ENCODE measurements around the gene HSD3B7. TPM values are rescaled to one million over a fixed set of nuclear protein-coding genes. Genes with fewer than 3 reads are reported as not detected.
A peak's percentile ranks its signal among the peaks of the same experiment; 100 is the strongest.

Gene HSD3B7
- total and polyA plus RNA-seq, 2 donors (not counting 1 experiment from before 2014, with no cell fraction given), result 0.89 to 1.2 TPM

- H3K9me3 Mint-ChIP-seq (ENCODE audit: insufficient read depth), result no peaks in the 10 kb centered on the region
- H3K27ac Mint-ChIP-seq, result peak overlapping the region; percentile 99
- POLR2A ChIA-PET, result interaction anchor here (0.7 to 2.3 kb wide), 5 partner anchors 40 to 838 kb away, joined by 3 to 14 read pairs (median 5); partner anchors contain the start of genes BCKDK, KAT8, ZNF646 and ZNF668
- WGBS (ENCODE audit: insufficient coverage), result 2% methylated on average over 43 of the region's 47 CpGs
- Histone ChIP-seq H4K20me1 (ENCODE audit: control insufficient read depth, insufficient read depth, low read length, poor library complexity, severe bottlenecking) (peaks cover 26% of the 10 kb centered on the region), H3K27ac (ENCODE audit: low read length in 2 of 2) (peak overlapping the region; percentile 99 to 100), H3K36me3 (replicated peaks in 1 of 2; ENCODE audit: control extremely low read depth in 1 of 2, control insufficient read depth in 1 of 2, extremely low read depth in 1 of 2, insufficient read depth in 2 of 2, low read length in 1 of 2) (peaks cover 0 to 21% of the 10 kb centered on the region in 2 experiments), H3K9me3 (ENCODE audit: control extremely low read depth in 1 of 3, control insufficient read depth in 2 of 3, insufficient read depth in 1 of 3, low read length in 2 of 3) (peaks cover 0 to 6% (median 0%) of the 10 kb centered on the region in 3 donors), H2AFZ (ENCODE audit: insufficient read depth, low read depth, low read length, poor library complexity, severe bottlenecking) (peak overlapping the region; percentile 85), H3K4me2 (replicated peaks; ENCODE audit: low read depth, low read length, poor library complexity, severe bottlenecking) (peak overlapping the region; percentile 94), H3K4me3 (ENCODE audit: control extremely low read depth in 1 of 5, extremely low read depth in 1 of 5, insufficient read depth in 1 of 5, low read depth in 2 of 5, low read length in 4 of 5) (peak overlapping the region; percentile 76 to 99 (median 90)), H3K27me3 (replicated peaks in 1 of 4; ENCODE audit: control extremely low read depth in 1 of 4, control insufficient read depth in 3 of 4, insufficient read depth in 4 of 4, low read length in 3 of 4) (no peaks in the 10 kb centered on the region), H3K9ac (ENCODE audit: low read length) (peak overlapping the region; percentile 95), H3K79me2 (ENCODE audit: control insufficient read depth, insufficient read depth, low read length) (peaks cover 26% of the 10 kb centered on the region), H3K4me1 (ENCODE audit: control insufficient read depth in 2 of 2, insufficient read depth in 2 of 2, low read length in 2 of 2) (peaks cover 8 to 16% of the 10 kb centered on the region in 2 donors)
- H3K27me3 Mint-ChIP-seq, result no peaks in the 10 kb centered on the region
- intact Hi-C loops (cut with micrococcal nuclease), result loop anchor here (1.0 to 5.0 kb wide), 10 partner anchors 37 to 425 kb away; partner anchors contain the start of genes ARMC5, BCKDK, CFAP119 and FBRS
- DNase-seq (peak; percentile 91), ATAC-seq (ENCODE audit: low read depth) (peak; percentile 53)
- peak overlapping the region; percentile 95 for H3K4me3 Mint-ChIP-seq
- CTCF ChIA-PET, result interaction anchor here (1.2 to 1.6 kb wide), 2 partner anchors 40 to 108 kb away, joined by 3 to 5 read pairs; partner anchors contain the start of genes ZNF646 and ZNF668
- H3K4me1 Mint-ChIP-seq, result peaks cover 21% of the 10 kb centered on the region
- no peak for TF ChIP-seq CTCF (IDR thresholded peaks at IDR 0.05)
- TF ChIP-seq EZH2 (IDR thresholded peaks at IDR 0.05; ENCODE audit: borderline replicate concordance, insufficient read depth, low read depth, low read length, poor library complexity, severe bottlenecking), result no peak
Observed at GRCh38 chr16:31033709-31034492, 48.9 kb downstream of the HSD3B7 start.

- H3K27me3 ChIP-seq (replicated peaks in 1 of 4; ENCODE audit: control extremely low read depth in 1 of 4, control insufficient read depth in 3 of 4, insufficient read depth in 4 of 4, low read length in 3 of 4), result no peaks in the 10 kb centered on the region
- DNase-seq (no peak), ATAC-seq (ENCODE audit: low read depth) (no peak)
- TF ChIP-seq CTCF (IDR thresholded peaks at IDR 0.05) (no peak), EZH2 (IDR thresholded peaks at IDR 0.05; ENCODE audit: borderline replicate concordance, insufficient read depth, low read depth, low read length, poor library complexity, severe bottlenecking) (no peak)
- H3K4me3 ChIP-seq (ENCODE audit: control extremely low read depth in 1 of 5, extremely low read depth in 1 of 5, insufficient read depth in 1 of 5, low read depth in 2 of 5, low read length in 4 of 5), result no peak overlapping the region
- Mint-ChIP-seq H3K27me3 (no peaks in the 10 kb centered on the region), H3K27ac (no peak overlapping the region), H3K4me3 (no peak overlapping the region), H3K4me1 (peaks cover 20% of the 10 kb centered on the region), H3K9me3 (ENCODE audit: insufficient read depth) (no peaks in the 10 kb centered on the region)
- intact Hi-C loops (cut with micrococcal nuclease), result no loop called here
- peaks cover 8 to 16% of the 10 kb centered on the region in 2 donors for H3K4me1 ChIP-seq (ENCODE audit: control insufficient read depth in 2 of 2, insufficient read depth in 2 of 2, low read length in 2 of 2)
- H3K9ac ChIP-seq (ENCODE audit: low read length), result no peak overlapping the region
- H3K79me2 ChIP-seq (ENCODE audit: control insufficient read depth, insufficient read depth, low read length), result peaks cover 26% of the 10 kb centered on the region
- H3K27ac ChIP-seq (ENCODE audit: low read length in 2 of 2), result no peak overlapping the region
- H2AFZ ChIP-seq (ENCODE audit: insufficient read depth, low read depth, low read length, poor library complexity, severe bottlenecking), result no peak overlapping the region
- peaks cover 0 to 36% of the 10 kb centered on the region in 2 experiments for H3K36me3 ChIP-seq (replicated peaks in 1 of 2; ENCODE audit: control extremely low read depth in 1 of 2, control insufficient read depth in 1 of 2, extremely low read depth in 1 of 2, insufficient read depth in 2 of 2, low read length in 1 of 2)
- CTCF ChIA-PET, result no interaction called here
- H3K4me2 ChIP-seq (replicated peaks; ENCODE audit: low read depth, low read length, poor library complexity, severe bottlenecking), result no peak overlapping the region
- POLR2A ChIA-PET, result no interaction called here
- WGBS (ENCODE audit: insufficient coverage), result no CpG with 5 or more reads among the region's 2 CpGs
- peaks cover 0 to 6% (median 0%) of the 10 kb centered on the region in 3 donors for H3K9me3 ChIP-seq (ENCODE audit: control extremely low read depth in 1 of 3, control insufficient read depth in 2 of 3, insufficient read depth in 1 of 3, low read length in 2 of 3)
- H4K20me1 ChIP-seq (ENCODE audit: control insufficient read depth, insufficient read depth, low read length, poor library complexity, severe bottlenecking), result peaks cover 26% of the 10 kb centered on the region
Observed at GRCh38 chr16:31036691-31037090, 51.7 kb downstream of the HSD3B7 start.
